Caco-2 (cell line): Measurements from ENCODE around the gene TACC2. TPM values are rescaled to one million over a fixed set of nuclear protein-coding genes. Genes with fewer than 3 reads are reported as not detected.
A peak's percentile ranks its signal among the peaks of the same experiment; 100 is the strongest.

Experiments
- BruUV-seq: library from RNA; stranded (reverse); fragments of 400-500 nt; replicated peaks from 2 replicates; lab custom pipeline; 2021; lab: Mats Ljungman, UMichigan
- CTCF ChIA-PET: fragments of 300-600 bp; sonication (Branson Sonifier 250); formaldehyde crosslinking; loops from one replicate; lab custom pipeline; 2022; ENCODE audit warnings: antibody characterized with exemption; lab: Charles Lee
- POLR2A ChIA-PET: fragments of 300-600 bp; sonication (Branson Sonifier 250); formaldehyde crosslinking; loops from one replicate; lab custom pipeline; 2022; ENCODE audit warnings: antibody characterized with exemption; lab: Charles Lee
- DNase-seq, 2 experiments: peaks; one replicate each; pipeline versions ENCODE4 v3.0.0 to v3.0.0-alpha.2; 2020 to 2022
- H3K27me3 ChIP-seq: replicated peaks from 2 replicates; pipeline ENCODE4 v1.6.0; 2011; ENCODE audit warnings: low read length; ENCODE audit not compliant: control insufficient read depth, insufficient read depth
- H3K36me3 ChIP-seq: 2 replicates; pipeline ENCODE4 v1.5.1; 2011; ENCODE audit warnings: low read length; ENCODE audit not compliant: control insufficient read depth, insufficient read depth
- H3K4me1 ChIP-seq: fragments of 250-450 bp; sonication (Bioruptor Pico); 2 replicates; pipeline ENCODE4 v1.5.1; 2020; ENCODE audit warnings: mild to moderate bottlenecking
- H3K4me3 ChIP-seq: 2 replicates; pipeline ENCODE4 v1.5.1; 2011; ENCODE audit warnings: low read depth, mild to moderate bottlenecking, control low read depth, low read length
- H3K9me3 ChIP-seq: fragments of 250-450 bp; sonication (Bioruptor Pico); 2 replicates; pipeline ENCODE4 v1.5.1; 2020; ENCODE audit warnings: mild to moderate bottlenecking, moderate library complexity
- H3K27ac Mint-ChIP-seq: one replicate; pipeline ENCODE4 v1.8.0; 2022; ENCODE audit warnings: mixed read lengths; ENCODE audit not compliant: unreplicated experiment
- H3K27me3 Mint-ChIP-seq: one replicate; pipeline ENCODE4 v1.8.0; 2022; ENCODE audit warnings: mixed read lengths; ENCODE audit not compliant: insufficient read depth, unreplicated experiment
- H3K36me3 Mint-ChIP-seq: one replicate; pipeline ENCODE4 v1.8.0; 2022; ENCODE audit warnings: mild to moderate bottlenecking, mixed read lengths; ENCODE audit not compliant: insufficient read depth, unreplicated experiment
- H3K4me1 Mint-ChIP-seq: one replicate; pipeline ENCODE4 v1.8.0; 2022; ENCODE audit warnings: low read depth, mixed read lengths; ENCODE audit not compliant: unreplicated experiment
- H3K4me3 Mint-ChIP-seq: one replicate; pipeline ENCODE4 v1.8.0; 2022; ENCODE audit warnings: mild to moderate bottlenecking, moderate library complexity, mixed read lengths; ENCODE audit not compliant: unreplicated experiment
- H3K9me3 Mint-ChIP-seq: one replicate; pipeline ENCODE4 v1.8.0; 2022; ENCODE audit warnings: mixed read lengths; ENCODE audit not compliant: unreplicated experiment
- intact Hi-C: fragments of 100-400 bp; cut with micrococcal nuclease; formaldehyde crosslinking; loops from one replicate; pipeline ENCODE4 v1.10.0; 2022; ENCODE audit not compliant: unreplicated experiment
- total RNA-seq: library from RNA; stranded (reverse); gene quantifications from 2 replicates; pipeline ENCODE4 v1.2.3, GENCODE V29; 2022
- TF ChIP-seq, protein P1 (sequence below), 2 experiments: fragments of 200-600 bp in 1 of 2; IDR thresholded peaks; 1 replicate in 1 of 2; 2 replicates in 1 of 2; pipeline versions ENCODE4 v1.5.1 to v1.8.0; 2011 to 2022; ENCODE audit warnings: antibody characterized with exemption in 1 of 2, control low read depth in 1 of 2, inconsistent platforms in 1 of 2, low read depth in 1 of 2, low read length in 1 of 2, mild to moderate bottlenecking in 1 of 2, moderate library complexity in 1 of 2; ENCODE audit not compliant: insufficient read depth in 1 of 2, severe bottlenecking in 1 of 2, unreplicated experiment in 1 of 2

The TACC2 gene
- total RNA-seq, 1 experiment from 2014 or later, result 117 TPM

DNA sequence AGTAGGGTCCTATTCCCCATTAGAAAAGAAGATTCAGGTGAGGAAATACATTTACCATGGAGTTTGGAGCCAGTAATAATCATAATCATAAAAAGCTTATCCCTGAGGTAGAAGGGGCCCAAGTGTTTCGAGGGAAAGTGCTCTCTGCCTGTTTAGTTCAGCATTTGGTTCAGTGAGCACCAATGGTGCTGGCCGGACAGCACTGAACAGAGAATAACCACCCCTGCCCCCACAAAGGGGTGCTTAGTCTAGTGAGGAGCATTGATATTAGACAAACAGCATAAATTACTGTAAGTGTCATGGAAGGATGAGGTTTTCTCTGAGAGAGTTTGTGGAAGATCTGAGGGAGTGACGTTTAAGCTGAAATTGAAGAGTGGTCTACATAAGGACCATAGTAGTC lies 39.5 kb upstream of the TACC2 start:
- Mint-ChIP-seq H3K4me1 (peaks cover 23% of the 10 kb centered on the region), H3K27ac (peak overlapping the region; percentile 81), H3K27me3 (no peaks in the 10 kb centered on the region), H3K36me3 (peaks cover 6% of the 10 kb centered on the region), H3K9me3 (no peaks in the 10 kb centered on the region), H3K4me3 (no peak overlapping the region)
- TF ChIP-seq, protein P1, sequence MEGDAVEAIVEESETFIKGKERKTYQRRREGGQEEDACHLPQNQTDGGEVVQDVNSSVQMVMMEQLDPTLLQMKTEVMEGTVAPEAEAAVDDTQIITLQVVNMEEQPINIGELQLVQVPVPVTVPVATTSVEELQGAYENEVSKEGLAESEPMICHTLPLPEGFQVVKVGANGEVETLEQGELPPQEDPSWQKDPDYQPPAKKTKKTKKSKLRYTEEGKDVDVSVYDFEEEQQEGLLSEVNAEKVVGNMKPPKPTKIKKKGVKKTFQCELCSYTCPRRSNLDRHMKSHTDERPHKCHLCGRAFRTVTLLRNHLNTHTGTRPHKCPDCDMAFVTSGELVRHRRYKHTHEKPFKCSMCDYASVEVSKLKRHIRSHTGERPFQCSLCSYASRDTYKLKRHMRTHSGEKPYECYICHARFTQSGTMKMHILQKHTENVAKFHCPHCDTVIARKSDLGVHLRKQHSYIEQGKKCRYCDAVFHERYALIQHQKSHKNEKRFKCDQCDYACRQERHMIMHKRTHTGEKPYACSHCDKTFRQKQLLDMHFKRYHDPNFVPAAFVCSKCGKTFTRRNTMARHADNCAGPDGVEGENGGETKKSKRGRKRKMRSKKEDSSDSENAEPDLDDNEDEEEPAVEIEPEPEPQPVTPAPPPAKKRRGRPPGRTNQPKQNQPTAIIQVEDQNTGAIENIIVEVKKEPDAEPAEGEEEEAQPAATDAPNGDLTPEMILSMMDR (IDR thresholded peaks at IDR 0.05; ENCODE audit: insufficient read depth in 1 of 2, low read depth in 1 of 2, low read length in 1 of 2, severe bottlenecking in 1 of 2, unreplicated experiment in 1 of 2), result no peak
- ChIA-PET POLR2A (no interaction called here), CTCF (interaction anchor here (0.6 kb wide), 1 partner anchor 129 kb away, joined by 6 read pairs; no protein-coding TSS in a partner anchor)
- H3K27me3 ChIP-seq, result no peaks in the 10 kb centered on the region
- DNase-seq, result no peak
- H3K4me1 ChIP-seq, result peaks cover 27% of the 10 kb centered on the region
- intact Hi-C loops, result loop anchor here (2.0 kb wide), 1 partner anchor 21 kb away; the partner anchor contains the start of gene ATE1
- no peaks in the 10 kb centered on the region for H3K36me3 ChIP-seq
- no peaks in the 10 kb centered on the region for H3K9me3 ChIP-seq
- no TSS peak for BruUV-seq
- H3K4me3 ChIP-seq, result no peak overlapping the region

DNA sequence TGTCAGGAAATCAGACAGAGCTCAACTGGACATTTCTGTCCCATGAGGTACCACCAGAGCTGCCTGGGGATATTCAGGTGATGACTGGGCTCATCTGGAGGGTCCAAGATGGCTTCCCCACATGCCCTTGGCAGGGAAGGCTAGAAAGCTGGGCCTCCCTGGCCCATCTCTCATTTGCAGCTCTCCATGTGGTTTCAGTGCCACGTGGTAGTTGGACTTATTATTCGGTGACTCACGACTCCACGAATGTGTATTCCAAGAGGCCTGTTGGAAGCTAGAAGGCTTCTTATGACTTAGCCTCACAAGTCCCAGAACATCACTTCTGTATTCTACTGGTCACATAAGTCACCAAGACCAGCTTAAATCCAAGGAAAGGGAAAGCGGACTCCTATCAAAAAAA lies 36.7 kb upstream of the TACC2 start:
- BruUV-seq, result no TSS peak
- CTCF ChIA-PET, result interaction anchor here (0.6 to 1.1 kb wide), 2 partner anchors 17 to 51 kb away, joined by 3 to 4 read pairs; no protein-coding TSS in a partner anchor
- Histone ChIP-seq H3K4me1 (peaks cover 27% of the 10 kb centered on the region), H3K4me3 (no peak overlapping the region), H3K9me3 (no peaks in the 10 kb centered on the region), H3K27me3 (no peaks in the 10 kb centered on the region), H3K36me3 (no peaks in the 10 kb centered on the region; the same call in 1 of the 2 replicates)
- H3K27ac Mint-ChIP-seq, result no peak overlapping the region
- no peak for DNase-seq
- peaks cover 25% of the 10 kb centered on the region for H3K36me3 Mint-ChIP-seq
- peaks cover 23% of the 10 kb centered on the region for H3K4me1 Mint-ChIP-seq
- no peaks in the 10 kb centered on the region for H3K27me3 Mint-ChIP-seq
- H3K9me3 Mint-ChIP-seq, result no peaks in the 10 kb centered on the region
- intact Hi-C loops, result no loop called here
- POLR2A ChIA-PET, result no interaction called here
- no peak overlapping the region for H3K4me3 Mint-ChIP-seq
- TF ChIP-seq, protein P1 (IDR thresholded peaks at IDR 0.05; ENCODE audit: insufficient read depth in 1 of 2, low read depth in 1 of 2, low read length in 1 of 2, severe bottlenecking in 1 of 2, unreplicated experiment in 1 of 2), result no peak

DNA sequence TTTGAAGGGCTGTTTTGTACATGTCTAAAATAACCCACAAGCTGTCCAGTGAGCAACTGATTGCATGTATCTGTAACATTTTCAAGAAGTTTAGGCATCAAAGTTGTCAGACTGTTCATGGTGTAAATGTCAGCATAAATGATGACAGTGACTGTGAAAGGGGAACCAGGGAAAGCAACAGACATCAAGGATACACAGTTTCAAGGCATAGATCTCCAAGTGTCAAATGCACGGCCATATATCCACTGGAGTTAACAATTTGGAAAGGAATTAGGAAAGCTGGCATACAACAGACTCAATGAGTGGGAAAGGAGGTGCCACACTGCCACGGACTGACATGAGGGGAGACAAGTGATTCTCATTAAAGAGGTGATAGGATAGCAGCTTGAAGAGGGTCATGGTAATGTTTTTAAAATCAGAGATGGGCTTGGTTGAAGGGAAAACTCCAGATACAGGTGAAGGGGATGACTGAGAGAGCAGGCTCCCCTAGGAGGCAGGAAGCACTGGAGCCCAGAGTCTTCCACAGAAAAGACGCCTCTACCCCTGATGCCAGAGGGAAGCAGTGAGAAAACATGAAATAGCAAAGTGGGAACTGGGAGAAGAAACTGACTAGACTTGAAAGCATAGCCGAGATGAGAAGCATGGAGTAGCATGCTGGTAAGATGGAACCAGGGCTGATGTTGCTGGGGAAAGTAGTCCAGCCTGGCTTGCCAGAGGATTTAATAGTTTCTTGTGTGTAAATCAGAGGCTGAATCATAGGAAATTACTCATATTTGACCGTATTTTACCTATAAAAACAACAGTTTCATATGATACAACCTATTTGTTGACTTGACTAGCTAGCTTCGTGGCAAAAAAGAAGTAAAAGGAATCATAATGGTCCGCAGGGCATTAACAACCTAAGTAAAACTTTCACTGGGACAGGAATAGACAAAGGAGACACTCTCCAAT lies 32.6 kb upstream of the TACC2 start:
- Histone ChIP-seq H3K27me3 (no peaks in the 10 kb centered on the region), H3K36me3 (peaks cover 3% of the 10 kb centered on the region; the same call in 1 of the 2 replicates), H3K4me3 (no peak overlapping the region), H3K4me1 (peaks cover 5% of the 10 kb centered on the region; the same call in 1 of the 2 replicates), H3K9me3 (no peaks in the 10 kb centered on the region)
- H3K4me3 Mint-ChIP-seq, result no peak overlapping the region
- no peaks in the 10 kb centered on the region for H3K27me3 Mint-ChIP-seq
- ChIA-PET POLR2A (no interaction called here), CTCF (no interaction called here)
- no peak for DNase-seq
- no peaks in the 10 kb centered on the region for H3K4me1 Mint-ChIP-seq
- H3K27ac Mint-ChIP-seq, result no peak overlapping the region
- H3K9me3 Mint-ChIP-seq, result no peaks in the 10 kb centered on the region
- intact Hi-C loops, result no loop called here
- TF ChIP-seq, protein P1 (IDR thresholded peaks at IDR 0.05; ENCODE audit: insufficient read depth in 1 of 2, low read depth in 1 of 2, low read length in 1 of 2, severe bottlenecking in 1 of 2, unreplicated experiment in 1 of 2), result no peak
- BruUV-seq, result no TSS peak
- peaks cover 57% of the 10 kb centered on the region for H3K36me3 Mint-ChIP-seq
